Tibial artery (tissue), 4 donors: ENCODE data around the gene PTPN2.

Experiments
- DNase-seq, 2 donors: peaks; one replicate each; pipeline ENCODE4 v3.0.0-alpha.2; 2019
- H3K27ac ChIP-seq, 2 donors: fragments of 200-600 bp; sonication (generic) in 1 of 2; 1 replicate in 1 of 2; 2 replicates in 1 of 2; pipeline ENCODE4 v1.5.1; 2018 to 2019; ENCODE audit warnings: mild to moderate bottlenecking in 1 of 2
- H3K27me3 ChIP-seq, 2 donors: fragments of 200-600 bp; sonication (generic) in 1 of 2; one replicate each; pipeline versions ENCODE4 v1.5.1 to v1.6.0; 2016 to 2019
- H3K36me3 ChIP-seq, 3 donors: fragments of 200-600 bp; sonication (generic) in 2 of 3; one replicate each; pipeline ENCODE4 v1.5.1; 2016 to 2019; ENCODE audit warnings: mild to moderate bottlenecking in 2 of 3
- H3K4me1 ChIP-seq, 4 donors: fragments of 200-600 bp; sonication (generic) in 2 of 4; 1 replicate in 3 of 4; 2 replicates in 1 of 4; pipeline ENCODE4 v1.5.1; 2016 to 2019
- H3K4me3 ChIP-seq, 2 donors: fragments of 200-600 bp; sonication (generic) in 1 of 2; 1 replicate in 1 of 2; 2 replicates in 1 of 2; pipeline ENCODE4 v1.5.1; 2018 to 2019; ENCODE audit warnings: mild to moderate bottlenecking in 2 of 2
- H3K9me3 ChIP-seq, 3 donors: fragments of 200-600 bp; sonication (generic) in 1 of 3; one replicate each; pipeline ENCODE4 v1.5.1; 2016 to 2019
- intact Hi-C: fragments of 100-400 bp; cut with DNase I; formaldehyde crosslinking; loops from one replicate; pipeline ENCODE4 v1.15.0; 2023; ENCODE audit warnings: low total_unique reads
- TF ChIP-seq, protein P1 (sequence below), 2 experiments: fragments of 200-600 bp in 1 of 2; fragments of 450-650 bp in 1 of 2; IDR thresholded peaks; one replicate each; pipeline ENCODE4 v1.5.1; 2017 to 2019; ENCODE audit warnings: antibody characterized with exemption in 2 of 2, mild to moderate bottlenecking in 1 of 2, moderate library complexity in 1 of 2

PTPN2 gene

DNA sequence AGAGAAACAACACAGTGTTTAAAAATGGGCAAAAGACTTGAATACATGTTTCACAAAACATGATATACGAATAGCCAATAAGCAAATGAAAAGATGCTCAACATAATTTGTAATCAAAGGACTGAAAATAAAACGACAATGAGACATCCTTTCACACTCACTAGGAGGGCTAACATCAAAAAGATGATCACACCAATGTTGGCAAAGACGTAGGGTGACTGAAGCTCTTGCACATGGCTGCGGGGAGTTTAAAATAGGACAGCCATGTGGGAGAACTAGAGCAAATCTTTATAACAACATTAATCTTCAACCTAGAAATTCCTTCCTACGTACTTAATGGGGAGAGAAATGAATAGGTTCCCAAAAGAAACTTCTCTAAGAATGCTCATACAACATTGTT, 44.6 kb upstream of the PTPN2 start:
- Histone ChIP-seq H3K4me3 (no peak overlapping the region), H3K36me3 (no peaks in the 10 kb centered on the region), H3K9me3 (no peaks in the 10 kb centered on the region), H3K27ac (no peak overlapping the region), H3K27me3 (no peaks in the 10 kb centered on the region), H3K4me1 (no peaks in the 10 kb centered on the region)
- DNase-seq = no peak
- TF ChIP-seq, protein P1, sequence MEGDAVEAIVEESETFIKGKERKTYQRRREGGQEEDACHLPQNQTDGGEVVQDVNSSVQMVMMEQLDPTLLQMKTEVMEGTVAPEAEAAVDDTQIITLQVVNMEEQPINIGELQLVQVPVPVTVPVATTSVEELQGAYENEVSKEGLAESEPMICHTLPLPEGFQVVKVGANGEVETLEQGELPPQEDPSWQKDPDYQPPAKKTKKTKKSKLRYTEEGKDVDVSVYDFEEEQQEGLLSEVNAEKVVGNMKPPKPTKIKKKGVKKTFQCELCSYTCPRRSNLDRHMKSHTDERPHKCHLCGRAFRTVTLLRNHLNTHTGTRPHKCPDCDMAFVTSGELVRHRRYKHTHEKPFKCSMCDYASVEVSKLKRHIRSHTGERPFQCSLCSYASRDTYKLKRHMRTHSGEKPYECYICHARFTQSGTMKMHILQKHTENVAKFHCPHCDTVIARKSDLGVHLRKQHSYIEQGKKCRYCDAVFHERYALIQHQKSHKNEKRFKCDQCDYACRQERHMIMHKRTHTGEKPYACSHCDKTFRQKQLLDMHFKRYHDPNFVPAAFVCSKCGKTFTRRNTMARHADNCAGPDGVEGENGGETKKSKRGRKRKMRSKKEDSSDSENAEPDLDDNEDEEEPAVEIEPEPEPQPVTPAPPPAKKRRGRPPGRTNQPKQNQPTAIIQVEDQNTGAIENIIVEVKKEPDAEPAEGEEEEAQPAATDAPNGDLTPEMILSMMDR (IDR thresholded peaks at IDR 0.05) = no peak
- intact Hi-C loops = no loop called here

DNA sequence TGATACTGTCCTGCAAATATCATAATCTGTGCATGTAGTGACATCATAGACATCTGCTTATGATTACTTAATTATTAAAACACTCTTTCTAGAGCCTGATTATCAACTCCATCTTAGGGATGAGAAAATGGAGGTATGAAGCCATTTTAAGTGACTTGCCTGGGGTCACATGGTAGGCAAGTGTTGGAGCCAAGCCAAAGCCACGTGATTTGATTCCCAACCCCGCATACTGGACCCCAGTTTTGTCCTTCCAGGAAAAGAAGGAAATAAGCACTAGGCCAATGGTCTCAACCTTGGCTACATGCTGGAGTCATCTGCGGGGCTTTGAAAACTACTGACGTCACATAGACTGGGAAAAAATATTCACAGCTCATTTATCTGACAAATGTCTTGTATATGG, 44.2 kb upstream of the PTPN2 start:
- H3K27ac ChIP-seq = no peak overlapping the region
- intact Hi-C loops = no loop called here
- no peaks in the 10 kb centered on the region for H3K36me3 ChIP-seq
- no peaks in the 10 kb centered on the region for H3K9me3 ChIP-seq
- no peaks in the 10 kb centered on the region for H3K4me1 ChIP-seq
- TF ChIP-seq, protein P1 (IDR thresholded peaks at IDR 0.05) = no peak
- DNase-seq = no peak
- no peaks in the 10 kb centered on the region for H3K27me3 ChIP-seq
- H3K4me3 ChIP-seq = no peak overlapping the region

DNA sequence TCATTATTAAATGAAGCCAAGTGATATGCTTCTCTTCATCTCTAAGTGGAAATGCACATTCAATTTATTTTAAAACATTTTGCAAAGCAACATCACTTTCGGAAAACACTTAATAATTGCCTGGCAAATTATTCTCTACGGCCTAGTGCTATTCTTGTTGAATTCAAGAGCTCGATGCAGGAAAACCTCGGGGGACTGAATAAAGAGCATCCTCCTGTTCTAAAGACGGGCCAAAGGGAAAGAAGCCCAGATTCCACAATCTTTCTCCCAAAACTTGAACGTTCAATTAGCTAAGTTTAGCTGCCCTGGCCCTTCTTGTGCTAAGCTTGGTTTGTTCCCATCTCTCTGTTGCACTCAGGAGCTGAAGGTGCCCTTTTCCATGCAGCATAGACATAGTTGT, 40.6 kb upstream of the PTPN2 start:
- no peak overlapping the region for H3K27ac ChIP-seq
- no peak for DNase-seq
- no peaks in the 10 kb centered on the region for H3K27me3 ChIP-seq
- intact Hi-C loops = no loop called here
- H3K4me3 ChIP-seq = no peak overlapping the region
- no peaks in the 10 kb centered on the region for H3K9me3 ChIP-seq
- no peaks in the 10 kb centered on the region for H3K36me3 ChIP-seq
- no peaks in the 10 kb centered on the region for H3K4me1 ChIP-seq
- TF ChIP-seq, protein P1 (IDR thresholded peaks at IDR 0.05) = no peak

DNA sequence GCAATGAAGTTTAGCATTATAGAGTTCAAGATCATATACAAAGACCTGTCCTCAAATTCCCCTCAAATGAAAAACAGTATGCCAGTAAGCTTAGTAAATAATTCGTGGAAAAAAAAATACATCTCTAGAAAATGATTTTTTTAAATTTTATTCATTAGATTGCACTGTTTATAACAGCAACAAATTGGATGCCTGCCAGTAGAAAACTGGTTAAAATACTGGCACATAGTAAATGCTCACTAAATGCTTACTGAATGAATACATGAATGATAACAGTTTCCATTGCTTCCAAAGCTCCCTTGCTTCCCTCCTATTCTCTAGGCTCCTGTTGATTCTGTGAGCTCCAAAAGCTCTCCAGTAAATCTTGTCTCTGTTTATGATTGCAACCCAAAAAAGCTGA, 38.2 kb upstream of the PTPN2 start:
- Histone ChIP-seq H3K27ac (no peak overlapping the region), H3K36me3 (no peaks in the 10 kb centered on the region), H3K4me1 (no peaks in the 10 kb centered on the region), H3K9me3 (no peaks in the 10 kb centered on the region), H3K4me3 (no peak overlapping the region), H3K27me3 (no peaks in the 10 kb centered on the region)
- DNase-seq = no peak
- TF ChIP-seq, protein P1 (IDR thresholded peaks at IDR 0.05) = no peak
- intact Hi-C loops = no loop called here

DNA sequence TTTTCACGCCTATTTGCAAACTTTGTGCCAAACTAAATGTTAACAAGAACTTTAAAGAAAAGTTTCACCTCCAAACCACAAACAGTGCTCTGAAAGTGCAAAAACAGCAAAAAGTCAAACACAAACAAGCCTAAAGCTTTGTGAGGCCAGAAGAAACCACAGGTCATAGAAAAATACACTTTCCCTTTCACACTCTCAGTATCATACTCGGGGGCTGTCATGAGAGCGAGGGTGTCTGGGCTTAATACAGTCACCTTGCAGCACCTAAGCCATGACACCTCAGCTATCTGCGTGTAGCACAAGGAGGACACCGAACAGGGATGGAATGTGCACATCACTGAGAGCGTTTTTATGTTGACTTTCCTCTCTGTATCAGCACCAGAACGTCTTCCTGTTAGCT, 37.1 kb upstream of the PTPN2 start:
- H3K36me3 ChIP-seq = no peaks in the 10 kb centered on the region
- TF ChIP-seq, protein P1 (IDR thresholded peaks at IDR 0.05) = no peak
- intact Hi-C loops = no loop called here
- H3K27me3 ChIP-seq = no peaks in the 10 kb centered on the region
- no peaks in the 10 kb centered on the region for H3K9me3 ChIP-seq
- H3K27ac ChIP-seq = no peak overlapping the region
- DNase-seq = no peak
- no peaks in the 10 kb centered on the region for H3K4me1 ChIP-seq
- H3K4me3 ChIP-seq = no peak overlapping the region
